Measurements from ENCODE around the gene ERC2. TPM values are rescaled to one million over a fixed set of nuclear protein-coding genes. Genes with fewer than 3 reads are reported as not detected.

Gene ERC2
- total and polyA plus RNA-seq, 2 donors (not counting 3 experiments of a cell fraction or from before 2014, with no cell fraction given) = 5.6 to 15.5 TPM

GRCh38 chr3:55858727-55859126 is 609.5 kb downstream of the ERC2 start:
- ChIA-PET POLR2A (no interaction called here), CTCF (no interaction called here)
- Histone ChIP-seq H3K79me2 (ENCODE audit: control insufficient read depth, insufficient read depth, low read length) (no peaks in the 10 kb centered on the region), H3K4me1 (ENCODE audit: control insufficient read depth, extremely low read depth, insufficient read depth, low read length) (no peaks in the 10 kb centered on the region), H3K9me3 (replicated peaks; ENCODE audit: control insufficient read depth, insufficient read depth, low read length) (no peaks in the 10 kb centered on the region), H3K4me3 (replicated peaks in 1 of 3; ENCODE audit: insufficient read depth in 1 of 3, low read depth in 1 of 3, low read length in 3 of 3) (no peak overlapping the region), H2AFZ (ENCODE audit: low read depth, low read length) (no peak overlapping the region), H3K4me2 (ENCODE audit: insufficient read depth, low read length) (no peak overlapping the region), H3K36me3 (ENCODE audit: control insufficient read depth in 2 of 2, extremely low read depth in 1 of 2, insufficient read depth in 2 of 2, low read length in 2 of 2) (no peaks in the 10 kb centered on the region), H4K20me1 (replicated peaks; ENCODE audit: control insufficient read depth, extremely low read depth, insufficient read depth, low read length) (no peaks in the 10 kb centered on the region), H3K9ac (replicated peaks; ENCODE audit: extremely low read depth, insufficient read depth, low read length) (no peak overlapping the region), H3K27ac (ENCODE audit: insufficient read depth, low read depth, low read length) (no peak overlapping the region), H3K27me3 (ENCODE audit: control insufficient read depth in 2 of 2, insufficient read depth in 2 of 2, low read length in 2 of 2) (no peaks in the 10 kb centered on the region), H3K9me1 (replicated peaks; ENCODE audit: control insufficient read depth, extremely low read depth, insufficient read depth, low read length) (no peaks in the 10 kb centered on the region)
- intact Hi-C loops (cut with micrococcal nuclease) (no loop called here), dilution Hi-C loops (cut with MboI; ENCODE audit: extremely low pct_ligation_motif_present, low sequenced_read_pairs) (no loop called here)
- DNase-seq (ENCODE audit: low read depth, low spot score) (no peak), FAIRE-seq (no peak)
- no peak for TF ChIP-seq JUN (IDR thresholded peaks at IDR 0.05; ENCODE audit: borderline replicate concordance, insufficient read depth, insufficient read length, low read depth)
- TF ChIP-seq GATA2 (IDR thresholded peaks at IDR 0.05; ENCODE audit: insufficient read depth, insufficient read length, low read depth, low read length) = no peak
- TF ChIP-seq POLR2A (IDR thresholded peaks at IDR 0.05; ENCODE audit: low read depth, low read length) = no peak
- TF ChIP-seq EZH2 (IDR thresholded peaks at IDR 0.05; ENCODE audit: borderline replicate concordance, low read depth, low read length, severe bottlenecking) = no peak
- TF ChIP-seq, protein P1, sequence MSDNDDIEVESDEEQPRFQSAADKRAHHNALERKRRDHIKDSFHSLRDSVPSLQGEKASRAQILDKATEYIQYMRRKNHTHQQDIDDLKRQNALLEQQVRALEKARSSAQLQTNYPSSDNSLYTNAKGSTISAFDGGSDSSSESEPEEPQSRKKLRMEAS (IDR thresholded peaks at IDR 0.05; ENCODE audit: insufficient read depth, insufficient read length) = no peak
- no TSS peak for BruUV-seq (replicated peaks)

DNA sequence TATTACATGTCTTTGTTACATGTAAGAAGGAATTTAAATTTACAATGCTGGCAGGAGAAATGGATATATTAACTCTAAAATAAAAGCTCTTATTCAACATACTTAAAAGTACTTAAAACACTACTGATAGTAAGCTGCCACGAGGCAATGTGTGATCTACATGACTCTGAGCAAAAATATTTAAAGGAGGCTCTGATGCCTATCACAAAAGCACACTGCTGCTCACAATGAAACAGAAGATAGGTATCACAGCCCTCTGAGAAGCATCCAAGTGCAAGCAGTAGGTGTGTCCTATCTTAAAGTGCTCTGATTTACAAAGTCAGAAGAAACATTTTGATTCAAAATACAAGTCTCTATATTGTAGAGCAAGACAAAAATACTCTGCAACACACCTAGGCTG is 610.0 kb downstream of the ERC2 start:
- Histone ChIP-seq H3K9me1 (replicated peaks; ENCODE audit: control insufficient read depth, extremely low read depth, insufficient read depth, low read length) (no peaks in the 10 kb centered on the region), H3K36me3 (ENCODE audit: control insufficient read depth in 2 of 2, extremely low read depth in 1 of 2, insufficient read depth in 2 of 2, low read length in 2 of 2) (no peaks in the 10 kb centered on the region), H3K4me1 (ENCODE audit: control insufficient read depth, extremely low read depth, insufficient read depth, low read length) (no peaks in the 10 kb centered on the region), H3K9me3 (replicated peaks; ENCODE audit: control insufficient read depth, insufficient read depth, low read length) (no peaks in the 10 kb centered on the region), H3K27ac (ENCODE audit: insufficient read depth, low read depth, low read length) (no peak overlapping the region), H3K79me2 (ENCODE audit: control insufficient read depth, insufficient read depth, low read length) (no peaks in the 10 kb centered on the region), H3K4me3 (replicated peaks in 1 of 3; ENCODE audit: insufficient read depth in 1 of 3, low read depth in 1 of 3, low read length in 3 of 3) (no peak overlapping the region), H3K4me2 (ENCODE audit: insufficient read depth, low read length) (no peak overlapping the region), H3K27me3 (ENCODE audit: control insufficient read depth in 2 of 2, insufficient read depth in 2 of 2, low read length in 2 of 2) (no peaks in the 10 kb centered on the region), H2AFZ (ENCODE audit: low read depth, low read length) (no peak overlapping the region), H4K20me1 (replicated peaks; ENCODE audit: control insufficient read depth, extremely low read depth, insufficient read depth, low read length) (no peaks in the 10 kb centered on the region), H3K9ac (replicated peaks; ENCODE audit: extremely low read depth, insufficient read depth, low read length) (no peak overlapping the region)
- POLR2A ChIA-PET = no interaction called here
- TF ChIP-seq EZH2 (IDR thresholded peaks at IDR 0.05; ENCODE audit: borderline replicate concordance, low read depth, low read length, severe bottlenecking) (no peak), FOS (IDR thresholded peaks at IDR 0.05; ENCODE audit: borderline replicate concordance, insufficient read depth, low read length) (no peak), GATA2 (IDR thresholded peaks at IDR 0.05; ENCODE audit: insufficient read depth, insufficient read length, low read depth, low read length) (no peak), POLR2AphosphoS5 (IDR thresholded peaks at IDR 0.05; ENCODE audit: insufficient read depth, low read depth, low read length) (no peak), POLR2A (IDR thresholded peaks at IDR 0.05; ENCODE audit: low read depth, low read length) (no peak)
- intact Hi-C loops (cut with micrococcal nuclease) (no loop called here), dilution Hi-C loops (cut with MboI; ENCODE audit: extremely low pct_ligation_motif_present, low sequenced_read_pairs) (no loop called here)
- BruUV-seq (replicated peaks) = no TSS peak
- CTCF ChIA-PET = no interaction called here
- FAIRE-seq = no peak
- DNase-seq (ENCODE audit: low read depth, low spot score) = no peak
